Ovary (tissue), 10 donors: ENCODE results near the gene VILL. TPM values are rescaled to one million over a fixed set of nuclear protein-coding genes. Genes with fewer than 3 reads are reported as not detected.

Experiments
- DNase-seq, 5 donors: peaks; one replicate each; pipeline ENCODE4 v3.0.0-alpha.2; 2019 to 2020
- H3K27ac ChIP-seq, 2 donors: fragments of 200-600 bp; one replicate each; pipeline versions ENCODE4 v1.5.1 to v1.8.0; 2019 to 2022
- H3K27me3 ChIP-seq: fragments of 200-600 bp; one replicate; pipeline ENCODE4 v1.8.0; 2022
- H3K36me3 ChIP-seq: fragments of 200-600 bp; sonication (generic); one replicate; pipeline ENCODE4 v1.5.1; 2019
- H3K4me1 ChIP-seq: one replicate; pipeline ENCODE4 v1.8.1; 2013; ENCODE audit warnings: mild to moderate bottlenecking, moderate library complexity; ENCODE audit not compliant: insufficient read depth
- H3K4me3 ChIP-seq: fragments of 200-600 bp; sonication (generic); one replicate; pipeline ENCODE4 v1.5.1; 2017
- H3K9me3 ChIP-seq, 2 donors: fragments of 200-600 bp in 1 of 2; sonication (generic) in 1 of 2; one replicate each; pipeline versions ENCODE4 v1.5.1 to v1.8.1; 2013 to 2019; ENCODE audit warnings: mild to moderate bottlenecking in 1 of 2, moderate library complexity in 1 of 2
- EP300 ChIP-seq: sonication (generic); formaldehyde crosslinking; IDR thresholded peaks from one replicate; pipeline ENCODE4 v1.6.1; 2017; ENCODE audit warnings: antibody characterized with exemption
- POLR2A ChIP-seq: fragments of 450-650 bp; IDR thresholded peaks from one replicate; pipeline ENCODE4 v1.6.1; 2017; ENCODE audit warnings: antibody characterized with exemption, mild to moderate bottlenecking, moderate library complexity
- WGBS, 3 donors: extraction: QIAGEN DNeasy Blood & Tissue Kit in 1 of 3; methylation state at CpG; one replicate each; pipeline versions ENCODE4 v1.1.5 to v1.1.7; 2013 to 2017; 5-methylcytosine and 5-hydroxymethylcytosine counted together
- intact Hi-C, 4 donors: fragments of 100-400 bp; cut with DNase I; formaldehyde crosslinking; loops; one replicate each; pipeline versions ENCODE4 v1.11.0 to v1.15.1; 2022 to 2023
- long read RNA-seq, 3 donors: library from polyadenylated mRNA in 2 of 3; unstranded in 2 of 3; transcript quantifications; one replicate each; pipeline ENCODE4 v2.0.0 and lab custom pipeline, GENCODE V29; 2021 to 2026
- polyA plus RNA-seq, 2 donors: library from polyadenylated mRNA; stranded (reverse); fragments of 200-250 nt in 1 of 2; fragments of 350-450 nt in 1 of 2; fragmentation: Illumina TruSeq in 1 of 2; extraction: RNeasy Lipid Tissue Mini Kit (QIAGEN cat#74804) in 1 of 2; gene quantifications; one replicate each; pipeline ENCODE4 v1.2.3, GENCODE V29; 2013 to 2014
- total RNA-seq, 7 donors: library from RNA; depleted of rRNA in 2 of 7; stranded (reverse); fragments of >200 nt in 2 of 7; fragmentation: NEBNext Ultra II Directional in 3 of 7; extraction: Animal tissue kit (Norgen Biotek cat#: 25700) in 3 of 7; gene quantifications; one replicate each; pipeline versions ENCODE4 v1.1.0 to v1.2.4, GENCODE V29; 2016 to 2023
- TF ChIP-seq, protein P1 (sequence below), 3 donors: fragments of 450-650 bp in 2 of 3; fragments of 200-600 bp in 1 of 3; IDR thresholded peaks; one replicate each; pipeline versions ENCODE4 v1.5.1 to v1.8.0; 2016 to 2022; ENCODE audit warnings: antibody characterized with exemption in 3 of 3, mild to moderate bottlenecking in 1 of 3
- donor health status: DM: no; HTN: no; CAD: no; lungs with moderate emphysema.
- donor health status: DM: no; HTN: no; CAD: no.
- donor health status: Bipolar disorder and iron deficiency.
- donor health status: DM: yes; HTN: yes; CAD: no.
- donor health status: DM: no; HTN: no; CAD: no.
- donor health status: DM: yes; HTN: yes; CAD: no.

The VILL gene
- total RNA-seq (10 to 100 TPM in 2 of 7 donors, 1 to 10 TPM in 5; 5.2 to 13.2 (median 8.8) TPM), polyA plus RNA-seq (10 to 100 TPM in 1 of 2 donors, 1 to 10 TPM in 1; 4.8 to 12.3 TPM)
- long read RNA-seq, donor 1, partial matches to known transcripts = 20 of 33 reads
- long read RNA-seq, donor 1, other reads (novel, unspliced or antisense) = 13 of 33 reads
- long read RNA-seq, donor 2 = 0 reads
- long read RNA-seq, donor 3, partial matches to known transcripts = 11 of 13 reads
- long read RNA-seq, donor 3, other reads (novel, unspliced or antisense) = 2 of 13 reads

- Histone ChIP-seq H3K27me3 (no peaks in the 10 kb centered on the region), H3K27ac (no peak within 1 kb of the TSS), H3K9me3 (no peaks in the 10 kb centered on the region), H3K4me3 (no peak within 1 kb of the TSS), H3K36me3 (no peaks in the 10 kb centered on the region), H3K4me1 (peaks cover 2% of the 10 kb centered on the region)
- DNase-seq = peak in 1 of 5 donors; percentile 40
- intact Hi-C loops = no loop called here
- TF ChIP-seq, protein P1, sequence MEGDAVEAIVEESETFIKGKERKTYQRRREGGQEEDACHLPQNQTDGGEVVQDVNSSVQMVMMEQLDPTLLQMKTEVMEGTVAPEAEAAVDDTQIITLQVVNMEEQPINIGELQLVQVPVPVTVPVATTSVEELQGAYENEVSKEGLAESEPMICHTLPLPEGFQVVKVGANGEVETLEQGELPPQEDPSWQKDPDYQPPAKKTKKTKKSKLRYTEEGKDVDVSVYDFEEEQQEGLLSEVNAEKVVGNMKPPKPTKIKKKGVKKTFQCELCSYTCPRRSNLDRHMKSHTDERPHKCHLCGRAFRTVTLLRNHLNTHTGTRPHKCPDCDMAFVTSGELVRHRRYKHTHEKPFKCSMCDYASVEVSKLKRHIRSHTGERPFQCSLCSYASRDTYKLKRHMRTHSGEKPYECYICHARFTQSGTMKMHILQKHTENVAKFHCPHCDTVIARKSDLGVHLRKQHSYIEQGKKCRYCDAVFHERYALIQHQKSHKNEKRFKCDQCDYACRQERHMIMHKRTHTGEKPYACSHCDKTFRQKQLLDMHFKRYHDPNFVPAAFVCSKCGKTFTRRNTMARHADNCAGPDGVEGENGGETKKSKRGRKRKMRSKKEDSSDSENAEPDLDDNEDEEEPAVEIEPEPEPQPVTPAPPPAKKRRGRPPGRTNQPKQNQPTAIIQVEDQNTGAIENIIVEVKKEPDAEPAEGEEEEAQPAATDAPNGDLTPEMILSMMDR (IDR thresholded peaks at IDR 0.05) = no peak
- TF ChIP-seq EP300 (no peak), POLR2A (no peak)
- WGBS, 3 donors = 75 to 76% (median 76%) methylated on average over 10 of the region's 10 CpGs
Measured at GRCh38 chr3:37990527-37990926, at the start of gene VILL. VILL (plus strand) TSS chr3:37990786; CDS start chr3:37993673, 2,887 bp downstream.

GRCh38 chr3:37941608-37942508 lies 48.7 kb upstream of the VILL start:
- intact Hi-C loops = no loop called here
- H3K27ac ChIP-seq = peak overlapping the region in 1 of 2 donors; percentile 2
- DNase-seq = no peak
- no peak overlapping the region for H3K4me3 ChIP-seq
- no peaks in the 10 kb centered on the region for H3K9me3 ChIP-seq
- peaks cover 36% of the 10 kb centered on the region for H3K4me1 ChIP-seq
- H3K27me3 ChIP-seq = no peaks in the 10 kb centered on the region
- no peak for TF ChIP-seq POLR2A
- TF ChIP-seq, protein P1 (IDR thresholded peaks at IDR 0.05) = no peak
- TF ChIP-seq EP300 = no peak
- no peaks in the 10 kb centered on the region for H3K36me3 ChIP-seq
- 64 to 69% (median 67%) methylated on average over 12 of the region's 12 CpGs for WGBS, 3 donors

DNA sequence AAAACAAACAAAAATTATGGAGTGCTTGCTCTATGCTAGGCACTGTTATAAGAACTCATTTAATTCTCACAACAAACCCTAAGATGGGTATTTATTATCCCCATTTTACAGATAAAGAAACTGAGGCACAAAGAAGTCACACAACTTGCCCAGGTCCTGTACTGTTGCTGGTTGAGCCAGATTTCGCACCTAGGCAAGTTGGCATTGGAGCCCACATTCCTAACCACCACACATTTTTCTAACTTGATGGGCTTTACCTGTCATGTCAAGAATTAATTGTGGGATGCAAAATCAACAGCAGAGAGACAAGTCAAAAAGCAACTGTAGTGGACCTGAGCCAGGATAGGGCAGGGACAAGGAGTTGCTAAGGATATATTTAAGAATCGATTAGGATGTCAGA lies 47.9 kb upstream of the VILL start:
- Histone ChIP-seq H3K4me1 (peaks cover 39% of the 10 kb centered on the region), H3K9me3 (no peaks in the 10 kb centered on the region), H3K4me3 (no peak overlapping the region), H3K27me3 (no peaks in the 10 kb centered on the region), H3K36me3 (no peaks in the 10 kb centered on the region), H3K27ac (no peak overlapping the region)
- intact Hi-C loops = no loop called here
- 97 to 99% (median 98%) methylated on average over 2 of the region's 2 CpGs for WGBS, 3 donors
- TF ChIP-seq POLR2A (no peak), EP300 (no peak)
- TF ChIP-seq, protein P1 (IDR thresholded peaks at IDR 0.05) = no peak
- DNase-seq = no peak

DNA sequence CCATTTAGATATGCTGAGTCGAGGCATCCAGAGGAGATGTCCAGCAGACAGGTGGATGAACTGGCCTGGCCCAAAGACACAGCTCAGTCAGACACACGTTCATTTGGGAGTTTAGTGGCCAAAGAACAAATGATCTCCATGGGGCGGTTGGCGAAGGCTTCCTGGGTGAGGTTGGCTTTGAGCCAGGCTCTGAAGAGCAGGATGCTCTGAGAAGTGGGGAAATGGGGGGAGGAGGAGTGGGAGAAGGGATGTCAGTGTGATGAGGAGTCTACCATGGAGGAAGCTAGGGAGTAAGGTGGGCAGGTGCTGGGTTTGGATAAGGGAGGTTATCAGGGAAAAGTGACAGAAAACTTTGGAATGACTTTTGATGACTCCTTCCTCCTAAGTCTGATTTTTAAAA lies 47.5 kb upstream of the VILL start:
- WGBS, 3 donors = 91 to 96% (median 94%) methylated on average over 4 of the region's 4 CpGs
- Histone ChIP-seq H3K9me3 (no peaks in the 10 kb centered on the region), H3K4me3 (no peak overlapping the region), H3K27me3 (no peaks in the 10 kb centered on the region), H3K27ac (no peak overlapping the region), H3K4me1 (peaks cover 39% of the 10 kb centered on the region), H3K36me3 (no peaks in the 10 kb centered on the region)
- DNase-seq = no peak
- no peak for TF ChIP-seq EP300
- TF ChIP-seq, protein P1 (IDR thresholded peaks at IDR 0.05) = no peak
- no peak for TF ChIP-seq POLR2A
- intact Hi-C loops = no loop called here
